SIG-M5 (cell line): ENCODE data around the gene ATP8A1.

Experiments used
- DNase-seq: peaks from one replicate; lab custom pipeline; 2025; lab: John Stamatoyannopoulos, UW

The ATP8A1 gene

GRCh38 chr4:42364266-42365053 lies 292.4 kb downstream of the ATP8A1 start:
- no peak for DNase-seq

DNA sequence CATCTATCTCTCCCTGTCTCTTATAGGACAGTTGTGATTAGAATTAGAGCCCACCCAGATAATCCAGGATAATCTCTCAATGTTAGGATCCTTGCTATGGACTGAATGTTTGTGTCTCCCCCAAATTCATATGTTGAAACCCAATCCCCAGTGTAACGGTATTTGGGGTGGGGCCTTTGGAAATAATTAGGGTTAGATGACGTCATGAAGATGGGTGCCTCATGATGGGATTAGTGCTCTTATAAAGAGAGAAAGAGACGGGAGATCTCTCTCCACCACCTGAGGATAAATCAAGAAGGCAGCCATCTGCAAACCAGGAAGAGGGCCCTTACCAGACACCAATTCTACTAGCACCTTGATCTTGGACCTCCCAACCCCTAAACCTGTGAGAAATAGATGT lies 293.3 kb downstream of the ATP8A1 start:
- DNase-seq, result no peak

DNA sequence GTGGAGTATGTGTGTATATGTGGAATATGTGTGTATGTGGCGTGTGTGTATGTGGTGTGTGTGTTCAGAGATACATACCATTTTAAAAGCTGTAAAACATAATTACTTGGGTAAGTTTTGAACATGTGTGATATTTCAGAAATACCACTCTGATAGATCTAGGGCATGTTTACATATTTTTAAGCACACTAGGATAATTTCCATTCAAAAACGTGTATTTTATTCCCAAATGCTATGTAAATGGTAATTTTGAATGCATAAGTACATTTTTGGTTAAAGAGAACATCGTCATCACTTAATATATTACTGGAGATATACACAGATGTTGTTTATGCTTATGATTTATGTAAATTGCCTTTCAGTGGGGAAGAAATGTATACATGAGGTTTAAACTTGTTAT lies 294.3 kb downstream of the ATP8A1 start:
- no peak for DNase-seq

DNA sequence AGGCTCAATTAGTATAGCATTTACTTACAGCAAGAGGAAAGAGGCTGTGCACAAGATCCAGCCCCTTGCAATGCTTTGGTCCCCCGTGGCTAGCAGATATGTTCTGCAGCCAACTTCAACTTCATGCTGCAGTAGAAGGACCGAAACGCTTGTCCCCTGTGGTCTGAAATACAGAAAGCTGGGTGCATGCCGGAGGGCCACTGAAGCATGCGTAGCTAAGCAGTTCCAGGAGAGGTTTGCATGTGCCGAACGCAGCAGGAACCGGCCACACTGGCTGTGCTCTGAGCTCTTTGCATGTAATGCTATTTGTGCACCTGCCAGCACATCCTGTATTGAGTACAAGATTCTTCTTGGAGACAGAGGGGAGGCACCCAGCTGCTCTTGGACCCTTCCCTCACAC lies 295.4 kb downstream of the ATP8A1 start:
- DNase-seq, result no peak

DNA sequence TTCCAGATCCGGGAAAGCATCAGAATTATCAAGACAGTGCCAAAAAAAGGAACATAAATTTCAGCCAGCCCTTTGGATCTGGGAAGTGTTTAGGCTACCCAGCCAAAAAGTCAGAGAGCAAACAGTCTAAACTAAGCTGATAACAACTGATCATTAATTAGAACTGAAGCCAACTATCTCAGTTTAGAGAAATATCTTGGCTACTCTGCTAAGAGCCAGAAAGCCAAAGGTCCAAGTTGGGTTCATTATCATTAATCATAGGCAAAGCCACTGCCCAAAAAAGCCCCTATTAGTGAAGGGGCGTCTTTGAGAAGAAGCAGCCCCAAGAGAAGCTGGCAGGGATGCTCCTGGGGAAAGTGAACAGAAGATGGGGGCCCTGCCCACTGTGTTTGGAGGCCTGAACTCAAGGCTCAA lies 296.6 kb downstream of the ATP8A1 start:
- no peak for DNase-seq

DNA sequence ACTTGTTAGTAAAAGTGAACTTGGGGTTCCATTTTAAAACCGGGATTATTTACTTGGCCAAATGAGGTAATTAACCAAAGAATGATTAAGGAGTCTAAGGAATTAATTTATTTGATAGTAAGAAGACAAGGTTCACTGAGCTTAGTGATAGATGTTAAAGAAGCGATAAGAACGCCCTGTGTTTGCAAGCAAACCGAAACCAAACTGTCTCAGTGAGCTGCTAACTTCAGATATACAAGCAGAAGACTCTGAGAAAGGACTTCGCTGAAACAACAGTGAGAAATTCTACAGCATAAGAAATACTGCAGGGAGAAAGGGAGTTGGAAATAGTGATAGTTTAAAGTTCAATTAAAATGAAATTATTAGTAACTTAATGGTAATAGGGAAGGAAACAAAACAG lies 297.2 kb downstream of the ATP8A1 start:
- no peak for DNase-seq
